ENCODE results near the gene PTGIS. TPM values are rescaled to one million over a fixed set of nuclear protein-coding genes. Genes with fewer than 3 reads are reported as not detected.

Gene PTGIS
- total RNA-seq, 1 donor from 2014 or later: 12.2 TPM

DNA sequence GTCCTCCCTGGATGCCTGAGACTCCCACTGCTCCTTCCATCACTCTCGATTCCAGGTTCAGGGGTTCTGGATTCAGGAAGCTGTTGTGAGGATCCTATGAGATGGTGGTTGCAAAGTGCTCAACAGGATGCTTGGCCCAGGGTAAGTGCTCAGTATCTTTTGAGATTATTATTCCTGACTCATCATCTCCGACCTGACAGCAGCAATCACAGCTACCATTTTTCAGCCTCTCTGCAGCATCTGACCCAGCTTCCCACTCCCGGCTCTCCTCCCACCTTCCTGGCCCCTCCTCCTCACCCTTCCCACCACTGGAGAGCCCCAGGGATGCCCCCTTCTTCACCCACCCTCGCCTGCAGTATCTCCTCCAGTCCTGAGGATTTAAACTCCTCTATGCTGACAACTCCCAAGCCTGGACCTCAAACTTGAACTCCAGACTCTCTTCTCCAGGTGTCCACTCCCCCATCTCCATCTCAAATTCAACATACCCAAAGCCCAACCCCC, 48.7 kb downstream of the PTGIS start:
- no peak for TF ChIP-seq CTCF (IDR thresholded peaks at IDR 0.05; ENCODE audit: unreplicated experiment)
- no peaks in the 10 kb centered on the region for H3K27me3 Mint-ChIP-seq (ENCODE audit: unreplicated experiment)
- H3K4me3 Mint-ChIP-seq (ENCODE audit: unreplicated experiment): peak overlapping the region; percentile 21
- H3K36me3 Mint-ChIP-seq (ENCODE audit: low read depth, unreplicated experiment): peaks cover 3% of the 10 kb centered on the region
- DNase-seq (ENCODE audit: low spot score): no peak
- no peak overlapping the region for H3K27ac Mint-ChIP-seq (ENCODE audit: unreplicated experiment)
- no peaks in the 10 kb centered on the region for H3K4me1 Mint-ChIP-seq (ENCODE audit: unreplicated experiment)
- no peaks in the 10 kb centered on the region for H3K9me3 Mint-ChIP-seq (ENCODE audit: unreplicated experiment)

GRCh38 chr20:49518576-49518975, 49.4 kb downstream of the PTGIS start:
- TF ChIP-seq CTCF (IDR thresholded peaks at IDR 0.05; ENCODE audit: unreplicated experiment): no peak
- Mint-ChIP-seq H3K27ac (ENCODE audit: unreplicated experiment) (no peak overlapping the region), H3K9me3 (ENCODE audit: unreplicated experiment) (no peaks in the 10 kb centered on the region), H3K4me1 (ENCODE audit: unreplicated experiment) (no peaks in the 10 kb centered on the region), H3K36me3 (ENCODE audit: low read depth, unreplicated experiment) (peaks cover 3% of the 10 kb centered on the region), H3K27me3 (ENCODE audit: unreplicated experiment) (no peaks in the 10 kb centered on the region), H3K4me3 (ENCODE audit: unreplicated experiment) (no peak overlapping the region)
- DNase-seq (ENCODE audit: low spot score): no peak

- DNase-seq (ENCODE audit: low spot score): no peak
- no peaks in the 10 kb centered on the region for H3K27me3 Mint-ChIP-seq (ENCODE audit: unreplicated experiment)
- H3K4me3 Mint-ChIP-seq (ENCODE audit: unreplicated experiment): no peak overlapping the region
- no peaks in the 10 kb centered on the region for H3K9me3 Mint-ChIP-seq (ENCODE audit: unreplicated experiment)
- no peaks in the 10 kb centered on the region for H3K4me1 Mint-ChIP-seq (ENCODE audit: unreplicated experiment)
- peaks cover 3% of the 10 kb centered on the region for H3K36me3 Mint-ChIP-seq (ENCODE audit: low read depth, unreplicated experiment)
- TF ChIP-seq CTCF (IDR thresholded peaks at IDR 0.05; ENCODE audit: unreplicated experiment): no peak
- H3K27ac Mint-ChIP-seq (ENCODE audit: unreplicated experiment): no peak overlapping the region
These were observed 50.2 kb downstream of the PTGIS start for GRCh38 chr20:49517805-49518100.

DNA sequence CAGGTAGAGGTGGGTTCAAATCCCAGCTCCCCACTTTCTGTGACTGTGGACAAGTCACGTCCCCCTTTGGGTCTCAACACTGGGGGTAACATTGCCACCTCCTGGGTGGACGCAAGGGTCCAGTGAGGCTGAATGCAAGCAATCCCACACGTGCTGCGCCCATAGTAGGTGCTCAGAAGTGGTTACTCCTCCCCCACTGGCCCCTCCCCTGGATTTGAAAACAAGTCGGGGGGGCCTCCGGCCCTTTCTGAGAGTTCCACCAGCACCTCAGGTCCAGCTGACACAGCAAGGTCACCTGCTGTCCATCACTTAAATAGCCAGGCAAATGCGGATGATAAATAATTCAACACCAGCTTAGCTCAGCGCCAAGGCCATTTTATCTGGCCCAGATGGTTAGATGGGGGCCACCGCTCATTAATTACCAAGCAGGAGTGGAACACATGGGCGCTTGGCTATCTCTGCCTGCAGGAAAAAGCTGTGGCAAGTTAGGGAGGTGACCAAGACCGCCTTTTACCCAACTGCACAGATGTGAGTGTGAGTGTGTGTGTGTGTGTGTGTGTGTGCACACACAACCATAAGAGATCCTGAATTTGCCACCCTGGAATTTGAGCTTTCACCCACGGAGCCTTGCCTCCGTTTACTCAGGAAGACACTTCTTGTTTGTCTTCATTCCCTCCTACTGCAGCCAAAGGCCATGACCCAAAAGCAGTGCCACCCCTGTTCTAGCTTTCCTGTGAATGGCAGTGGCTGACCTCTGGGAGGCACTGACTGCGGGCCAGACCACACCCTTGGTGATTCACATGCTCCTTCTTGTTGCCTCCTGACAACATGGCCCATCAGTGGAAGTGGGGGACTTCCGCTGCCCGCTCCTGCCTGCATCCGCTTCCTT, 50.8 kb downstream of the PTGIS start:
- no peak for TF ChIP-seq CTCF (IDR thresholded peaks at IDR 0.05; ENCODE audit: unreplicated experiment)
- Mint-ChIP-seq H3K27ac (ENCODE audit: unreplicated experiment) (no peak overlapping the region), H3K36me3 (ENCODE audit: low read depth, unreplicated experiment) (peaks cover 3% of the 10 kb centered on the region), H3K4me3 (ENCODE audit: unreplicated experiment) (no peak overlapping the region), H3K4me1 (ENCODE audit: unreplicated experiment) (no peaks in the 10 kb centered on the region), H3K9me3 (ENCODE audit: unreplicated experiment) (no peaks in the 10 kb centered on the region), H3K27me3 (ENCODE audit: unreplicated experiment) (no peaks in the 10 kb centered on the region)
- no peak for DNase-seq (ENCODE audit: low spot score)

GRCh38 chr20:49515586-49515985, 52.4 kb downstream of the PTGIS start:
- Mint-ChIP-seq H3K9me3 (ENCODE audit: unreplicated experiment) (no peaks in the 10 kb centered on the region), H3K4me1 (ENCODE audit: unreplicated experiment) (no peaks in the 10 kb centered on the region), H3K4me3 (ENCODE audit: unreplicated experiment) (no peak overlapping the region), H3K36me3 (ENCODE audit: low read depth, unreplicated experiment) (peaks cover 3% of the 10 kb centered on the region), H3K27me3 (ENCODE audit: unreplicated experiment) (no peaks in the 10 kb centered on the region), H3K27ac (ENCODE audit: unreplicated experiment) (no peak overlapping the region)
- no peak for TF ChIP-seq CTCF (IDR thresholded peaks at IDR 0.05; ENCODE audit: unreplicated experiment)
- no peak for DNase-seq (ENCODE audit: low spot score)
